Right lobe of liver (tissue), 6 donors: ENCODE data around the gene PON1. TPM values are rescaled to one million over a fixed set of nuclear protein-coding genes. Genes with fewer than 3 reads are reported as not detected.

Experiments used
- ATAC-seq, 4 donors: fragments of 200-7000 bp; cut with Tn5 transposase; one replicate each; pipeline ENCODE4 v1.9.1; 2020; ENCODE audit warnings: mild to moderate bottlenecking in 4 of 4, moderate library complexity in 4 of 4
- DNase-seq, 3 donors: peaks; one replicate each; pipeline ENCODE4 v3.0.0-alpha.2; 2020
- H3K27ac ChIP-seq, 3 donors: fragments of 200-600 bp; one replicate each; pipeline ENCODE4 v1.8.0; 2022
- H3K27me3 ChIP-seq, 2 donors: fragments of 200-600 bp; one replicate each; pipeline ENCODE4 v1.8.0; 2022
- H3K36me3 ChIP-seq, 4 donors: fragments of 200-600 bp; sonication (generic) in 1 of 4; one replicate each; pipeline versions ENCODE4 v1.5.1 to v1.8.0; 2017 to 2022; ENCODE audit warnings: control low read depth in 1 of 4
- H3K4me1 ChIP-seq, 4 donors: fragments of 200-600 bp; sonication (generic) in 1 of 4; one replicate each; pipeline versions ENCODE4 v1.5.1 to v1.8.0; 2017 to 2022; ENCODE audit warnings: control low read depth in 1 of 4
- H3K4me3 ChIP-seq, 3 donors: fragments of 200-600 bp; one replicate each; pipeline ENCODE4 v1.8.0; 2022
- H3K9me3 ChIP-seq, 4 donors: fragments of 200-600 bp; sonication (generic) in 1 of 4; one replicate each; pipeline versions ENCODE4 v1.5.1 to v1.8.0; 2017 to 2022; ENCODE audit warnings: control low read depth in 1 of 4
- CTCF ChIP-seq, 4 donors: fragments of 200-600 bp in 3 of 4; fragments of 450-650 bp in 1 of 4; IDR thresholded peaks; one replicate each; pipeline versions ENCODE4 v1.5.1 to v1.8.0; 2016 to 2022; ENCODE audit warnings: antibody characterized with exemption in 4 of 4, mild to moderate bottlenecking in 2 of 4
- POLR2A ChIP-seq: fragments of 450-650 bp; IDR thresholded peaks from one replicate; pipeline ENCODE4 v1.6.1; 2017; ENCODE audit warnings: antibody characterized with exemption, mild to moderate bottlenecking
- WGBS: methylation state at CpG from one replicate; pipeline ENCODE4 v1.1.6; 2018; ENCODE audit warnings: low coverage, low lambda C conversion rate; ENCODE audit not compliant: insufficient coverage; ENCODE audit errors: missing lambda C conversion rate; 5-methylcytosine and 5-hydroxymethylcytosine counted together
- intact Hi-C, 2 donors: fragments of 100-400 bp; cut with DNase I; formaldehyde crosslinking; loops; one replicate each; pipeline versions ENCODE4 v1.11.2 to v1.14.1; 2022
- total RNA-seq, 6 experiments: library from RNA; depleted of rRNA in 2 of 6; stranded (reverse); fragments of >200 nt in 2 of 6; fragmentation: NEBNext Ultra II Directional in 3 of 6; extraction: Animal tissue kit (Norgen Biotek cat#: 25700) in 3 of 6; gene quantifications; one replicate each; pipeline versions ENCODE4 v1.1.0 to v1.2.4, GENCODE V29; 2016 to 2023
- donor health status: DM: no; HTN: yes; CAD: no.
- donor health status: DM: no; HTN: no; CAD: no.
- donor health status: DM: no; HTN: no; CAD: no.
- donor health status: DM: no; HTN: yes; CAD: no.
- donor health status: DM: no; HTN: yes; CAD: no.

The PON1 gene
- total RNA-seq, 6 experiments from 2014 or later = 85.3 to 677 (median 410) TPM

GRCh38 chr7:95312561-95312960 lies 11.8 kb downstream of the PON1 start:
- Histone ChIP-seq H3K4me3 (no peak overlapping the region), H3K27ac (no peak overlapping the region), H3K9me3 (no peaks in the 10 kb centered on the region), H3K27me3 (no peaks in the 10 kb centered on the region), H3K36me3 (peaks cover 0 to 37% (median 10%) of the 10 kb centered on the region in 4 donors), H3K4me1 (peaks cover 0 to 13% (median 0%) of the 10 kb centered on the region in 4 donors)
- TF ChIP-seq POLR2A (no peak), CTCF (IDR thresholded peaks at IDR 0.05) (no peak)
- ATAC-seq = no peak
- DNase-seq = no peak
- intact Hi-C loops = no loop called here
- 83% methylated on average over 4 of the region's 4 CpGs for WGBS

- DNase-seq (no peak), ATAC-seq (peak; percentile 25 to 73 (median 50))
- H3K27me3 ChIP-seq = no peaks in the 10 kb centered on the region
- peaks cover 0 to 45% (median 8%) of the 10 kb centered on the region in 4 donors for H3K36me3 ChIP-seq
- no peak overlapping the region for H3K4me3 ChIP-seq
- TF ChIP-seq CTCF (IDR thresholded peaks at IDR 0.05) = peak in 2 of 4 donors; percentile 4 to 10
- TF ChIP-seq POLR2A = no peak
- intact Hi-C loops = no loop called here
- peaks cover 0 to 2% (median 0%) of the 10 kb centered on the region in 4 donors for H3K4me1 ChIP-seq
- WGBS = 65% methylated on average over 2 of the region's 2 CpGs
- H3K9me3 ChIP-seq = no peaks in the 10 kb centered on the region
- H3K27ac ChIP-seq = no peak overlapping the region
Measured at GRCh38 chr7:95311389-95311788, 12.9 kb downstream of the PON1 start.

GRCh38 chr7:95309951-95310350 lies 14.4 kb downstream of the PON1 start:
- intact Hi-C loops = no loop called here
- Histone ChIP-seq H3K27ac (no peak overlapping the region), H3K9me3 (no peaks in the 10 kb centered on the region), H3K27me3 (no peaks in the 10 kb centered on the region), H3K4me1 (no peaks in the 10 kb centered on the region), H3K36me3 (peaks cover 0 to 35% (median 2%) of the 10 kb centered on the region in 4 donors), H3K4me3 (no peak overlapping the region)
- WGBS = 94% methylated on average over 2 of the region's 2 CpGs
- no peak for ATAC-seq
- TF ChIP-seq POLR2A = no peak
- no peak for TF ChIP-seq CTCF (IDR thresholded peaks at IDR 0.05)
- no peak for DNase-seq

- peaks cover 0 to 22% (median 7%) of the 10 kb centered on the region in 4 donors for H3K36me3 ChIP-seq
- H3K4me3 ChIP-seq = no peak overlapping the region
- H3K27me3 ChIP-seq = no peaks in the 10 kb centered on the region
- H3K4me1 ChIP-seq = no peaks in the 10 kb centered on the region
- intact Hi-C loops = no loop called here
- ATAC-seq (no peak), DNase-seq (no peak)
- no peak overlapping the region for H3K27ac ChIP-seq
- no peaks in the 10 kb centered on the region for H3K9me3 ChIP-seq
- 67% methylated on average over 7 of the region's 7 CpGs for WGBS
- no peak for TF ChIP-seq POLR2A
- no peak for TF ChIP-seq CTCF (IDR thresholded peaks at IDR 0.05)
Measured at GRCh38 chr7:95304990-95305389, 19.3 kb downstream of the PON1 start.
